Mesenchymal stem cell (in vitro differentiated cells and primary cell): Measurements from ENCODE around the gene CLNK.

Experiments
- DNase-seq: peaks from one replicate; pipeline ENCODE4 v3.0.0-alpha.2; 2013
- H2AFZ ChIP-seq: one replicate; pipeline ENCODE4 v1.6.1; 2013; ENCODE audit warnings: low read depth, mild to moderate bottlenecking, control low read depth, inconsistent platforms, low read length, moderate library complexity
- H2AK5ac ChIP-seq: 2 replicates; pipeline ENCODE4 v1.6.1; 2013; ENCODE audit warnings: low read length, moderate library complexity, mild to moderate bottlenecking, inconsistent platforms; ENCODE audit not compliant: severe bottlenecking
- H2BK120ac ChIP-seq: one replicate; pipeline ENCODE4 v1.6.1; 2013; ENCODE audit warnings: low read depth, mild to moderate bottlenecking, inconsistent platforms, low read length, moderate library complexity
- H2BK12ac ChIP-seq, 2 experiments: one replicate each; pipeline ENCODE4 v1.6.1; 2013; ENCODE audit warnings: inconsistent platforms in 2 of 2, low read length in 2 of 2, mild to moderate bottlenecking in 2 of 2, moderate library complexity in 2 of 2, control low read depth in 1 of 2
- H2BK15ac ChIP-seq: one replicate; pipeline ENCODE4 v1.6.1; 2013; ENCODE audit warnings: mild to moderate bottlenecking, low read depth, inconsistent platforms; ENCODE audit not compliant: poor library complexity, severe bottlenecking
- H2BK5ac ChIP-seq: 2 replicates; pipeline ENCODE4 v1.6.1; 2013; ENCODE audit warnings: low read depth, mild to moderate bottlenecking, low read length, control low read depth, inconsistent platforms; ENCODE audit not compliant: poor library complexity, severe bottlenecking
- H3K14ac ChIP-seq, 2 experiments: one replicate each; pipeline ENCODE4 v1.6.1; 2013; ENCODE audit warnings: inconsistent platforms in 2 of 2, low read length in 2 of 2, control low read depth in 1 of 2, mild to moderate bottlenecking in 1 of 2, moderate library complexity in 1 of 2
- H3K18ac ChIP-seq, 2 experiments: one replicate each; pipeline ENCODE4 v1.6.1; 2013; ENCODE audit warnings: inconsistent platforms in 2 of 2, low read length in 2 of 2, control low read depth in 1 of 2, low read depth in 1 of 2, mild to moderate bottlenecking in 1 of 2
- H3K23ac ChIP-seq, 2 experiments: one replicate each; pipeline ENCODE4 v1.6.1; 2013; ENCODE audit warnings: inconsistent platforms in 2 of 2, low read length in 2 of 2, mild to moderate bottlenecking in 2 of 2, moderate library complexity in 2 of 2, control low read depth in 1 of 2
- H3K27ac ChIP-seq: 2 replicates; pipeline ENCODE4 v1.5.1; 2013; ENCODE audit warnings: mild to moderate bottlenecking, moderate library complexity, low read length, control low read depth, inconsistent platforms; ENCODE audit not compliant: poor library complexity, severe bottlenecking
- H3K27me3 ChIP-seq, 2 experiments: 2 replicates each; pipeline versions ENCODE4 v1.6.1 to v1.7.0; 2013; ENCODE audit warnings: low read length in 2 of 2, mild to moderate bottlenecking in 2 of 2, moderate library complexity in 2 of 2, control low read depth in 1 of 2, inconsistent platforms in 1 of 2; ENCODE audit not compliant: control insufficient read depth in 1 of 2, insufficient read depth in 1 of 2
- H3K36me3 ChIP-seq, 2 experiments: 2 replicates each; pipeline versions ENCODE4 v1.6.1 to v1.7.0; 2013; ENCODE audit warnings: low read length in 2 of 2, control low read depth in 1 of 2, inconsistent platforms in 1 of 2, low read depth in 1 of 2, mild to moderate bottlenecking in 1 of 2; ENCODE audit not compliant: insufficient read depth in 2 of 2, control insufficient read depth in 1 of 2
- H3K4ac ChIP-seq, 2 experiments: one replicate each; pipeline ENCODE4 v1.6.1; 2013; ENCODE audit warnings: inconsistent platforms in 2 of 2, low read length in 2 of 2, mild to moderate bottlenecking in 2 of 2, moderate library complexity in 2 of 2, control low read depth in 1 of 2, low read depth in 1 of 2
- H3K4me1 ChIP-seq: 2 replicates; pipeline ENCODE4 v1.6.1; 2013; ENCODE audit warnings: low read depth, low read length, control low read depth; ENCODE audit not compliant: control insufficient read depth, insufficient read depth
- H3K4me2 ChIP-seq: 2 replicates; pipeline ENCODE4 v1.6.1; 2013; ENCODE audit warnings: low read length, mild to moderate bottlenecking, inconsistent platforms; ENCODE audit not compliant: poor library complexity, severe bottlenecking
- H3K4me3 ChIP-seq, 2 experiments: 2 replicates each; pipeline versions ENCODE4 v1.5.1 to v1.7.0; 2013; ENCODE audit warnings: low read length in 2 of 2, mild to moderate bottlenecking in 2 of 2, control low read depth in 1 of 2, low read depth in 1 of 2; ENCODE audit not compliant: insufficient read depth in 1 of 2
- H3K79me1 ChIP-seq: replicated peaks from 2 replicates; pipeline ENCODE4 v1.6.1; 2013; ENCODE audit warnings: mild to moderate bottlenecking, control low read depth, low read length, inconsistent platforms; ENCODE audit not compliant: poor library complexity, severe bottlenecking
- H3K9ac ChIP-seq: 2 replicates; pipeline ENCODE4 v1.7.0; 2013; ENCODE audit warnings: mild to moderate bottlenecking, low read length, moderate library complexity
- H3K9me3 ChIP-seq: 2 replicates; pipeline ENCODE4 v1.7.0; 2013; ENCODE audit warnings: mild to moderate bottlenecking, low read length; ENCODE audit not compliant: control insufficient read depth
- H4K8ac ChIP-seq: one replicate; pipeline ENCODE4 v1.6.1; 2013; ENCODE audit warnings: inconsistent platforms, mild to moderate bottlenecking, low read length, moderate library complexity
- H4K91ac ChIP-seq: one replicate; pipeline ENCODE4 v1.6.1; 2013; ENCODE audit warnings: mild to moderate bottlenecking, low read length, inconsistent platforms
- WGBS: methylation state at CpG from one replicate; pipeline ENCODE4 v1.1.7; 2013; ENCODE audit warnings: mixed read lengths; 5-methylcytosine and 5-hydroxymethylcytosine counted together

CLNK gene

DNA sequence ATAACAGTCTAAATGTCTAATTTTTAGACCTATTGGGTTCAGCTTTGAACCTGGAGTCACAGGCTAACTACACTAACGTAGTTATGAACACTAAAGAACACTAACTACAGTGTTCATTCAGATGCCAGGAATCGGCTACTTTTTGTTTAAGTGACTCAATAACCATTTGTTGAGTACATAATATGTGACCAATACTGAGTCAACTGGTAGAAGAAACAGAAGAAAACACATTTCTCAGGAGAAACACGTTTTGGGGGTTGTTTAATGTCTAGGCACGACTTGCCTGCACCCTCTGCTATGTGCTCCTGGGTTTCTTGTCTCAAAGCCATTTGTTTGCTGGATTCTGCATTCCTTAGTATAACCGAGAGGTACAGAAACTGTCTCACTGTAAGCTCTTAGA is 18.6 kb upstream of the CLNK start:
- no peak overlapping the region for H3K4ac ChIP-seq
- H3K18ac ChIP-seq, result no peak overlapping the region
- 24% methylated on average over 3 of the region's 5 CpGs for WGBS
- H2BK120ac ChIP-seq, result no peak overlapping the region
- H2BK5ac ChIP-seq, result no peak overlapping the region
- H2BK12ac ChIP-seq, result no peak overlapping the region
- no peaks in the 10 kb centered on the region for H3K36me3 ChIP-seq
- no peaks in the 10 kb centered on the region for H3K27me3 ChIP-seq
- H3K79me1 ChIP-seq, result no peaks in the 10 kb centered on the region
- H3K4me1 ChIP-seq, result peaks cover 8% of the 10 kb centered on the region
- H3K23ac ChIP-seq, result no peak overlapping the region
- H4K91ac ChIP-seq, result no peak overlapping the region
- DNase-seq, result peak; percentile 52
- H3K14ac ChIP-seq, result no peak overlapping the region
- no peak overlapping the region for H2BK15ac ChIP-seq
- no peak overlapping the region for H2AK5ac ChIP-seq
- H2AFZ ChIP-seq, result no peak overlapping the region
- no peaks in the 10 kb centered on the region for H3K9me3 ChIP-seq
- H3K9ac ChIP-seq, result no peak overlapping the region
- no peak overlapping the region for H4K8ac ChIP-seq
- peak overlapping the region; percentile 51 for H3K27ac ChIP-seq
- H3K4me2 ChIP-seq, result no peak overlapping the region
- no peak overlapping the region for H3K4me3 ChIP-seq

DNA sequence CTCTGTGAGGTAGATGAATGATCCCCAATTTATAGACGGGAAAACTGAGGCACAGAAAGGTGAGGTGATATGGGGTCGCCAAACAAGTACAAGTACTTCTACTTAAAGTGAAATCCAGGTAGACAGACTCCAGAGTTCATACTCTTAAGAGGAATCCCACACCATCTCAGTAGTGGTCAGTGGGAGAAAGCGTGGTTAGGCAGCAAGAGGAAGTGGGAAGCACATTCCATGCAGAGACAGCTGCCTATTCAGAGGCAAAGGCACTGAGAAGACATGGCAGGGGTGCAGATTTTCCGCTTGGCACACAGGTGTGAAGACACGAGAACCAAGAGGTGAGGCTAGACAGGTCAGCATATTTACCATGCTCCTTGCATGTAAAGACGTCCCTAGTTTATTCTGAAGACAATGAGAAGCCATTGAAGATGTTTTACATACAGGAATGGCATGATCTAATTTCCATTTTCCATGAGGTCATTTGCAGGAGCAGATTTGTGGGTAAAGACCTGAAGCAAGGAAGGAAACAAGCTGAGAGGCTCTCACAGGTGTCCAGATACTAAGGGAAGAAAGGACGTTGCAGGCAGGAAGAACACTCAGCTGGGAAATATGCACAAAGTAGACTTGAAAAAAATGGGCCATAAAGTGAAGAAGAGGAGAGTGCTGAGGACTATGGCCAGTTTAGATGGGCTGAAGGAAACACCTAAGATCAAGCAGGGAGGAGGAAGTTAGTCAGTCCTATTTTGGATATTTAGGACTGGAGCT is 17.3 kb upstream of the CLNK start:
- no peak overlapping the region for H2AK5ac ChIP-seq
- H3K9me3 ChIP-seq, result no peaks in the 10 kb centered on the region
- no peak overlapping the region for H4K91ac ChIP-seq
- no peak overlapping the region for H2BK5ac ChIP-seq
- no peak overlapping the region for H2AFZ ChIP-seq
- no peak overlapping the region for H3K14ac ChIP-seq
- H3K4me2 ChIP-seq, result no peak overlapping the region
- peaks cover 8% of the 10 kb centered on the region for H3K4me1 ChIP-seq
- H4K8ac ChIP-seq, result no peak overlapping the region
- H3K36me3 ChIP-seq, result no peaks in the 10 kb centered on the region
- no peak overlapping the region for H2BK120ac ChIP-seq
- H3K79me1 ChIP-seq, result no peaks in the 10 kb centered on the region
- DNase-seq, result peak; percentile 28
- H3K18ac ChIP-seq, result peak overlapping the region in 1 of 2 experiments; percentile 18
- no peak overlapping the region for H2BK12ac ChIP-seq
- no peaks in the 10 kb centered on the region for H3K27me3 ChIP-seq
- H2BK15ac ChIP-seq, result no peak overlapping the region
- no peak overlapping the region for H3K4me3 ChIP-seq
- H3K23ac ChIP-seq, result no peak overlapping the region
- H3K4ac ChIP-seq, result no peak overlapping the region
- no peak overlapping the region for H3K9ac ChIP-seq
- H3K27ac ChIP-seq, result no peak overlapping the region
- WGBS, result 73% methylated on average over 6 of the region's 7 CpGs

DNA sequence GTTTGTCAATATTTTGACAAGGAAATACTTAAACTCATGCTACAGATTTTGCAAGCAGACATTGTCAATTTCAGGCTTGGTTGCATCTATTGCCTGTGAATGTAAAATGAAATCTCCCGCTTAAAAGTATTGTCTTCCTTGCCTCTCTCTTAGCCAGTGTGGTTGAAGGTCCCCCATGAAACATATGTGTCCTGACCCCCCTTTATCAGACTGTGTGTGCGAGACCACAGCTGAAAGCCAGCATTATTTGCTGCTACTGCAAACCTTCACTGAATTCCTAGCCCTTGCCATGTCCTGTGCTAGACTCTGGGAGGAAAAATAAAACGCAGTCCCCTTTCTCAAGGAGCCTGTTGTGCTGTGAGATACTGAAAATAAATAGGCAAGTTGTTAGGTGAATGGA is 16.6 kb upstream of the CLNK start:
- Histone ChIP-seq H2BK12ac (no peak overlapping the region), H3K36me3 (no peaks in the 10 kb centered on the region), H3K9ac (no peak overlapping the region), H3K23ac (no peak overlapping the region), H3K27me3 (no peaks in the 10 kb centered on the region), H2BK120ac (no peak overlapping the region), H2BK5ac (no peak overlapping the region), H4K8ac (no peak overlapping the region), H4K91ac (no peak overlapping the region), H3K27ac (no peak overlapping the region), H3K4me1 (peaks cover 8% of the 10 kb centered on the region), H3K18ac (peak overlapping the region in 1 of 2 experiments; percentile 48), H3K4me2 (no peak overlapping the region), H3K14ac (no peak overlapping the region), H2AK5ac (no peak overlapping the region), H2BK15ac (no peak overlapping the region), H3K79me1 (no peaks in the 10 kb centered on the region), H3K9me3 (no peaks in the 10 kb centered on the region), H3K4me3 (no peak overlapping the region), H3K4ac (no peak overlapping the region), H2AFZ (no peak overlapping the region)
- DNase-seq, result no peak
- WGBS, result 96% methylated on average over 3 of the region's 3 CpGs

DNA sequence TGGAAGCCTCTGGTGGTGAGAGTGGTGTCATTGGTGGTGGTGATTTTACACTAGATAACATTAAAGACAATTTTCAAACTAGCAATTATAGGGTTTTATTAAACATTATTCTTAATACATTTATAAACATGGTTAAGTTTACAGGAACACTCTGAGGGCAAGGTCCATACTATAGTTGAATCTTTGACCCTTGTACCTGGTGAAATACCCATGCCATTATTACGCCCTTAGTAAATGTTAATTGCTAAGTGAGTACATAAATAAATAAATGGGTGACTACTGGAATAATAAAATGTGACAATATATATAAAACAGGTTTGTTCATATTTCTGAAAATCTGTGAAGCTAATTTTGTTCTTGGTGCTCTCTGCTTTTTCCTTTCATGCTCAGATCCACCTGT is 13.6 kb upstream of the CLNK start:
- Histone ChIP-seq H4K8ac (no peak overlapping the region), H3K27ac (no peak overlapping the region), H3K18ac (no peak overlapping the region), H2AFZ (no peak overlapping the region), H3K9ac (no peak overlapping the region), H3K23ac (no peak overlapping the region), H3K14ac (no peak overlapping the region), H3K9me3 (no peaks in the 10 kb centered on the region), H2BK12ac (no peak overlapping the region), H2BK120ac (no peak overlapping the region), H3K79me1 (no peaks in the 10 kb centered on the region), H3K27me3 (no peaks in the 10 kb centered on the region), H2BK15ac (no peak overlapping the region), H4K91ac (no peak overlapping the region), H2BK5ac (no peak overlapping the region), H3K4me2 (no peak overlapping the region), H3K4me3 (no peak overlapping the region), H3K4me1 (peaks cover 2% of the 10 kb centered on the region), H3K4ac (no peak overlapping the region), H3K36me3 (no peaks in the 10 kb centered on the region), H2AK5ac (no peak overlapping the region)
- WGBS, result no CpG with 5 or more reads among the region's 1 CpG
- DNase-seq, result no peak
